ENCODE data around the gene ATXN2L. TPM values are rescaled to one million over a fixed set of nuclear protein-coding genes. Genes with fewer than 3 reads are reported as not detected.

The ATXN2L gene
- total and polyA plus RNA-seq, 2 experiments from 2014 or later, result 134 to 192 TPM

DNA sequence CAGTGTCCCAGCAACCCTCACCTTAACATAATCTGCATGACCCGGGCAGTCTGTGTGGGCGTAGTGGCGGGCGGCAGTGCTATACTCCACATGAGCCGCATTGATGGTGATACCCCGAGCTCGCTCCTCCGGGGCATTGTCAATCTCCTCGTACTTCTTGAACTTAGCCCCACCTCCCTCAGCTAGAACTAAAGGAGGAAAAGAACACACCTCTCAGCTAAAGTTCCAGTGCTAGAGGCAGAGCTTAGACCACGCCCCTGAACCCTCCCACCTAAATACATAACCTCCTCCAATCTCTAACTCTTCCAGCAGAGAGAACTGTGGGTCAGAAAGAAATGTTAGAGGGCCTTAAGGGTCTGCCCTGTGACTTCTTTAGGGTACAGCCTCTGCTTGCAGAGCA, 22.5 kb downstream of the ATXN2L start:
- H3K27me3 Mint-ChIP-seq (ENCODE audit: insufficient read depth, low read depth, poor library complexity), result peaks cover 15% of the 10 kb centered on the region
- Histone ChIP-seq H3F3A (replicated peaks; ENCODE audit: low read depth) (peaks cover 19% of the 10 kb centered on the region; the same call in 1 of the 2 replicates), H3K9me2 (ENCODE audit: insufficient read depth) (no peaks in the 10 kb centered on the region), H2AFZ (no peak overlapping the region), H3K27ac (ENCODE audit: low read depth) (peak overlapping the region; percentile 87; the same call in 1 of the 2 replicates), H4K20me1 (replicated peaks; ENCODE audit: insufficient read depth) (peaks cover 7% of the 10 kb centered on the region), H3K4me2 (peak overlapping the region; percentile 98), H3K79me2 (replicated peaks; ENCODE audit: insufficient read depth) (peaks cover 15% of the 10 kb centered on the region), H3K4me1 (ENCODE audit: insufficient read depth) (peaks cover 9% of the 10 kb centered on the region; the same call in 1 of the 2 replicates), H3K36me3 (ENCODE audit: insufficient read depth) (peaks cover 23% of the 10 kb centered on the region), H3K27me3 (ENCODE audit: insufficient read depth) (no peaks in the 10 kb centered on the region), H3K4me3 (peak overlapping the region; percentile 95)
- TF ChIP-seq EZH2 (IDR thresholded peaks at IDR 0.05; ENCODE audit: low read depth, unreplicated experiment), result no peak
- TF ChIP-seq, protein P1, sequence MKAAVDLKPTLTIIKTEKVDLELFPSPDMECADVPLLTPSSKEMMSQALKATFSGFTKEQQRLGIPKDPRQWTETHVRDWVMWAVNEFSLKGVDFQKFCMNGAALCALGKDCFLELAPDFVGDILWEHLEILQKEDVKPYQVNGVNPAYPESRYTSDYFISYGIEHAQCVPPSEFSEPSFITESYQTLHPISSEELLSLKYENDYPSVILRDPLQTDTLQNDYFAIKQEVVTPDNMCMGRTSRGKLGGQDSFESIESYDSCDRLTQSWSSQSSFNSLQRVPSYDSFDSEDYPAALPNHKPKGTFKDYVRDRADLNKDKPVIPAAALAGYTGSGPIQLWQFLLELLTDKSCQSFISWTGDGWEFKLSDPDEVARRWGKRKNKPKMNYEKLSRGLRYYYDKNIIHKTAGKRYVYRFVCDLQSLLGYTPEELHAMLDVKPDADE (IDR thresholded peaks at IDR 0.05), result no peak
- TF ChIP-seq CTCF (conservative IDR thresholded peaks at IDR 0.05; ENCODE audit: low read depth in 2 of 2), result no peak
- TF ChIP-seq JUNB (IDR thresholded peaks at IDR 0.05; ENCODE audit: unreplicated experiment), result no peak
- no peak for TF ChIP-seq ZNF114 (CRISPR knock-in tag; IDR thresholded peaks at IDR 0.05)
- no peak for TF ChIP-seq STAT1 (IDR thresholded peaks at IDR 0.05; ENCODE audit: unreplicated experiment)
- TF ChIP-seq ZNF331 (CRISPR knock-in tag; IDR thresholded peaks at IDR 0.05; ENCODE audit: low read depth), result no peak
- TF ChIP-seq NANOG (IDR thresholded peaks at IDR 0.05; ENCODE audit: borderline replicate concordance), result no peak
- peak overlapping the region; percentile 96; the same call in 1 of the 2 replicates for H3K27ac Mint-ChIP-seq
- ATAC-seq, result peak; percentile 33
- H3K9me3 Mint-ChIP-seq, result no peaks in the 10 kb centered on the region
- H3K4me1 Mint-ChIP-seq, result peaks cover 10% of the 10 kb centered on the region; the same call in 2 of the 3 replicates
- peak overlapping the region; percentile 98 for H3K4me3 Mint-ChIP-seq
- DNase-seq (ENCODE audit: low spot score), result peak; percentile 61
- peaks cover 51% of the 10 kb centered on the region for H3K36me3 Mint-ChIP-seq (ENCODE audit: low read depth)

GRCh38 chr16:28845761-28846079, 22.9 kb downstream of the ATXN2L start:
- peak overlapping the region; percentile 98 for H3K4me2 ChIP-seq
- no peak for TF ChIP-seq ZNF331 (CRISPR knock-in tag; IDR thresholded peaks at IDR 0.05; ENCODE audit: low read depth)
- TF ChIP-seq REST (IDR thresholded peaks at IDR 0.05; ENCODE audit: unreplicated experiment), result no peak
- no peak for TF ChIP-seq ZNF114 (CRISPR knock-in tag; IDR thresholded peaks at IDR 0.05)
- TF ChIP-seq, protein P1 (IDR thresholded peaks at IDR 0.05), result no peak
- no peak for TF ChIP-seq EZH2phosphoT487 (IDR thresholded peaks at IDR 0.05; ENCODE audit: unreplicated experiment)

More at GRCh38 chr16:28845761-28846079, 22.9 kb downstream of the ATXN2L start:
- ATAC-seq, result no peak
- peaks cover 19% of the 10 kb centered on the region; the same call in 1 of the 2 replicates for H3F3A ChIP-seq (replicated peaks; ENCODE audit: low read depth)
- H3K9me3 Mint-ChIP-seq, result no peaks in the 10 kb centered on the region
- peaks cover 23% of the 10 kb centered on the region for H3K36me3 ChIP-seq (ENCODE audit: insufficient read depth)
- H4K20me1 ChIP-seq (replicated peaks; ENCODE audit: insufficient read depth), result peaks cover 7% of the 10 kb centered on the region
- peak overlapping the region; percentile 96 for H3K27ac Mint-ChIP-seq
- H3K4me3 Mint-ChIP-seq, result peak overlapping the region; percentile 98
- H3K4me1 ChIP-seq (ENCODE audit: insufficient read depth), result peaks cover 9% of the 10 kb centered on the region; the same call in 1 of the 2 replicates
- H3K79me2 ChIP-seq (replicated peaks; ENCODE audit: insufficient read depth), result peaks cover 15% of the 10 kb centered on the region
- H3K27me3 ChIP-seq (ENCODE audit: insufficient read depth), result no peaks in the 10 kb centered on the region
- no peaks in the 10 kb centered on the region for H3K9me2 ChIP-seq (ENCODE audit: insufficient read depth)
- peaks cover 51% of the 10 kb centered on the region for H3K36me3 Mint-ChIP-seq (ENCODE audit: low read depth)
- no peak for DNase-seq (ENCODE audit: low spot score)
- H3K27me3 Mint-ChIP-seq (ENCODE audit: insufficient read depth, low read depth, poor library complexity), result peaks cover 15% of the 10 kb centered on the region
- H2AFZ ChIP-seq, result peak overlapping the region; percentile 16
- peak overlapping the region; percentile 95 for H3K4me3 ChIP-seq
- peak overlapping the region; percentile 87 for H3K27ac ChIP-seq (ENCODE audit: low read depth)
- H3K4me1 Mint-ChIP-seq, result peaks cover 10% of the 10 kb centered on the region; the same call in 2 of the 3 replicates

Data from GM23338 (cell line).